Body of pancreas (tissue), 4 donors: ENCODE measurements around the gene ZBTB12.

Experiments used
- POLR2A ChIP-seq, 3 donors: fragments of 450-650 bp; IDR thresholded peaks; one replicate each; pipeline ENCODE4 v1.6.1; 2016; ENCODE audit warnings: antibody characterized with exemption in 3 of 3, mild to moderate bottlenecking in 2 of 3
- TF ChIP-seq, protein P1 (sequence below), 7 experiments: fragments of 450-650 bp in 4 of 7; fragments of 200-600 bp in 3 of 7; sonication (generic) in 3 of 7; IDR thresholded peaks; one replicate each; pipeline ENCODE4 v1.5.1; 2016 to 2019; ENCODE audit warnings: antibody characterized with exemption in 7 of 7

GRCh38 chr6:31850765-31851484, 51.0 kb downstream of the ZBTB12 start:
- TF ChIP-seq, protein P1, sequence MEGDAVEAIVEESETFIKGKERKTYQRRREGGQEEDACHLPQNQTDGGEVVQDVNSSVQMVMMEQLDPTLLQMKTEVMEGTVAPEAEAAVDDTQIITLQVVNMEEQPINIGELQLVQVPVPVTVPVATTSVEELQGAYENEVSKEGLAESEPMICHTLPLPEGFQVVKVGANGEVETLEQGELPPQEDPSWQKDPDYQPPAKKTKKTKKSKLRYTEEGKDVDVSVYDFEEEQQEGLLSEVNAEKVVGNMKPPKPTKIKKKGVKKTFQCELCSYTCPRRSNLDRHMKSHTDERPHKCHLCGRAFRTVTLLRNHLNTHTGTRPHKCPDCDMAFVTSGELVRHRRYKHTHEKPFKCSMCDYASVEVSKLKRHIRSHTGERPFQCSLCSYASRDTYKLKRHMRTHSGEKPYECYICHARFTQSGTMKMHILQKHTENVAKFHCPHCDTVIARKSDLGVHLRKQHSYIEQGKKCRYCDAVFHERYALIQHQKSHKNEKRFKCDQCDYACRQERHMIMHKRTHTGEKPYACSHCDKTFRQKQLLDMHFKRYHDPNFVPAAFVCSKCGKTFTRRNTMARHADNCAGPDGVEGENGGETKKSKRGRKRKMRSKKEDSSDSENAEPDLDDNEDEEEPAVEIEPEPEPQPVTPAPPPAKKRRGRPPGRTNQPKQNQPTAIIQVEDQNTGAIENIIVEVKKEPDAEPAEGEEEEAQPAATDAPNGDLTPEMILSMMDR (IDR thresholded peaks at IDR 0.05) = no peak
- TF ChIP-seq POLR2A (IDR thresholded peaks at IDR 0.05) = no peak
